Muscle of arm (tissue), 12 donors: ENCODE measurements around the gene TMPRSS2. TPM values are rescaled to one million over a fixed set of nuclear protein-coding genes. Genes with fewer than 3 reads are reported as not detected.

Source experiments
- DNase-seq: peaks from one replicate; pipeline ENCODE4 v3.0.0-alpha.2; 2013
- polyA plus RNA-seq, 12 donors: library from polyadenylated mRNA; unstranded; fragments of 120-200 nt; gene quantifications; one replicate each; pipeline ENCODE4 v1.2.1, GENCODE V29; 2013; ENCODE audit not compliant: insufficient read length in 12 of 12

TMPRSS2 gene
- polyA plus RNA-seq, 12 donors: 0.13 to 10.8 (median 0.57) TPM; not detected in 5

GRCh38 chr21:41482301-41482700 is 25.7 kb downstream of the TMPRSS2 start:
- no peak for DNase-seq

GRCh38 chr21:41481191-41481590 is 26.8 kb downstream of the TMPRSS2 start:
- DNase-seq: no peak

GRCh38 chr21:41480086-41480690 is 27.8 kb downstream of the TMPRSS2 start:
- no peak for DNase-seq

GRCh38 chr21:41479686-41480085 is 28.3 kb downstream of the TMPRSS2 start:
- DNase-seq: no peak

- DNase-seq: no peak
Measured at GRCh38 chr21:41478319-41479177, 29.4 kb downstream of the TMPRSS2 start.

- no peak for DNase-seq
Measured at GRCh38 chr21:41477641-41478318, 30.2 kb downstream of the TMPRSS2 start.

GRCh38 chr21:41475714-41476420 is 32.1 kb downstream of the TMPRSS2 start:
- no peak for DNase-seq

- no peak for DNase-seq
Measured at GRCh38 chr21:41472753-41473548, 35.0 kb downstream of the TMPRSS2 start.

- DNase-seq: no peak
Measured at GRCh38 chr21:41470054-41470453, 37.9 kb downstream of the TMPRSS2 start.

GRCh38 chr21:41466024-41466820 is 41.7 kb downstream of the TMPRSS2 start:
- no peak for DNase-seq

- no peak for DNase-seq
Measured at GRCh38 chr21:41465176-41465781, 42.7 kb downstream of the TMPRSS2 start.

- peak; percentile 68 for DNase-seq
Measured at GRCh38 chr21:41460578-41461527, 47.1 kb downstream of the TMPRSS2 start.

- DNase-seq: no peak
Measured at GRCh38 chr21:41459884-41460534, 47.9 kb downstream of the TMPRSS2 start.

- no peak for DNase-seq
Measured at GRCh38 chr21:41458559-41458958, 49.4 kb downstream of the TMPRSS2 start.

- DNase-seq: no peak
Measured at GRCh38 chr21:41458121-41458520, 49.8 kb downstream of the TMPRSS2 start.

GRCh38 chr21:41453761-41454160 is 54.2 kb downstream of the TMPRSS2 start:
- no peak for DNase-seq

GRCh38 chr21:41453198-41453597 is 54.8 kb downstream of the TMPRSS2 start:
- no peak for DNase-seq
